GM12878 (cell line): ENCODE data around the gene OSBPL5. TPM values are rescaled to one million over a fixed set of nuclear protein-coding genes. Genes with fewer than 3 reads are reported as not detected.

Experiments used
- ATAC-seq: fragments of 200-7000 bp; cut with Tn5 transposase; 3 replicates; pipeline ENCODE4 v1.9.1; 2020; ENCODE audit warnings: mild to moderate bottlenecking, moderate library complexity
- BruUV-seq: library from RNA; stranded (reverse); fragments of 400-500 nt; replicated peaks from 2 replicates; lab custom pipeline; 2021; lab: Mats Ljungman, UMichigan
- CTCF ChIA-PET: fragments of 300-600 bp; sonication (Branson Sonifier 250); formaldehyde crosslinking; extraction: SDS; loops from one replicate; lab custom pipeline; 2021; ENCODE audit warnings: inconsistent platforms; lab: Yijun Ruan, JAX
- POLR2A ChIA-PET: fragments of 350-600 bp; formaldehyde crosslinking; extraction: SDS; loops from one replicate; lab custom pipeline; 2021; ENCODE audit warnings: inconsistent platforms; lab: Charles Lee
- RAD21 ChIA-PET: fragments of 300-600 bp; sonication (Branson Sonifier 250); formaldehyde crosslinking; loops from one replicate; lab custom pipeline; 2023; ENCODE audit warnings: antibody characterized with exemption; ENCODE audit not compliant: unreplicated experiment; lab: Charles Lee
- SMC1A ChIA-PET: fragments of 300-600 bp; sonication (Branson Sonifier 250); formaldehyde crosslinking; loops from one replicate; lab custom pipeline; 2023; ENCODE audit not compliant: unreplicated experiment, uncharacterized antibody; lab: Charles Lee
- DNase-seq: peaks from one replicate; pipeline ENCODE4 v3.0.0-alpha.2; 2011; ENCODE audit warnings: low read depth, low spot score
- FAIRE-seq: peaks from 3 replicates; lab custom pipeline; 2011; peaks lifted over from hg19 to GRCh38; lab: Jason Lieb, UNC
- H2AFZ ChIP-seq: 2 replicates; pipeline ENCODE4 v1.6.0; 2011; ENCODE audit warnings: low read depth, low read length, control low read depth; ENCODE audit not compliant: control insufficient read depth
- H3K27ac ChIP-seq: 2 replicates; pipeline ENCODE4 v1.5.1; 2011; ENCODE audit warnings: control low read depth; ENCODE audit not compliant: control insufficient read depth, insufficient read depth
- H3K27me3 ChIP-seq, 2 experiments: replicated peaks in 1 of 2; 2 replicates each; pipeline versions ENCODE4 v1.6.0 to v1.6.1; 2011; ENCODE audit warnings: low read length in 1 of 2; ENCODE audit not compliant: control insufficient read depth in 2 of 2, insufficient read depth in 2 of 2
- H3K36me3 ChIP-seq, 2 experiments: 2 replicates each; pipeline ENCODE4 v1.5.1; 2011; ENCODE audit warnings: low read length in 1 of 2; ENCODE audit not compliant: control insufficient read depth in 2 of 2, insufficient read depth in 2 of 2
- H3K4me1 ChIP-seq: 2 replicates; pipeline ENCODE4 v1.6.1; 2011; ENCODE audit warnings: mild to moderate bottlenecking, low read length, moderate library complexity, mixed read lengths; ENCODE audit not compliant: control insufficient read depth, insufficient read depth
- H3K4me2 ChIP-seq: 2 replicates; pipeline ENCODE4 v1.6.0; 2011; ENCODE audit warnings: control low read depth; ENCODE audit not compliant: control insufficient read depth, insufficient read depth
- H3K4me3 ChIP-seq: fragments of 200-600 bp; sonication (generic); 2 replicates; pipeline ENCODE4 v1.5.1; 2016
- H3K79me2 ChIP-seq: 2 replicates; pipeline ENCODE4 v1.6.0; 2011; ENCODE audit warnings: low read length; ENCODE audit not compliant: control insufficient read depth, insufficient read depth
- H3K9ac ChIP-seq: 2 replicates; pipeline ENCODE4 v1.8.0; 2011; ENCODE audit warnings: low read length, control low read depth, mixed read lengths; ENCODE audit not compliant: control insufficient read depth, insufficient read depth
- H3K9me3 ChIP-seq: replicated peaks from 3 replicates; pipeline ENCODE4 v1.5.1; 2011; ENCODE audit warnings: mild to moderate bottlenecking, low read length; ENCODE audit not compliant: control insufficient read depth, insufficient read depth
- H4K20me1 ChIP-seq: 2 replicates; pipeline ENCODE4 v1.6.0; 2011; ENCODE audit not compliant: control insufficient read depth, insufficient read depth
- ATF7 ChIP-seq: fragments of 450-650 bp; IDR thresholded peaks from 2 replicates; pipeline ENCODE4 v1.6.1; 2016; ENCODE audit warnings: low read depth, mild to moderate bottlenecking
- BRCA1 ChIP-seq: IDR thresholded peaks from 2 replicates; pipeline ENCODE4 v1.6.1; 2011; ENCODE audit warnings: low read depth, low read length, improper control_type of control experiment
- FOS ChIP-seq: IDR thresholded peaks from 3 replicates; pipeline ENCODE4 v1.6.1; 2011; ENCODE audit warnings: borderline replicate concordance; ENCODE audit not compliant: insufficient read length; ENCODE audit errors: extremely low read depth
- FOXM1 ChIP-seq: IDR thresholded peaks from 2 replicates; pipeline ENCODE4 v1.6.1; 2012; ENCODE audit warnings: low read depth, mild to moderate bottlenecking, inconsistent platforms, low read length, moderate library complexity
- NFXL1 ChIP-seq: fragments of 450-650 bp; IDR thresholded peaks from 2 replicates; pipeline ENCODE4 v1.6.1; 2017; ENCODE audit warnings: antibody characterized with exemption, mild to moderate bottlenecking, borderline replicate concordance
- POLR2AphosphoS2 ChIP-seq: IDR thresholded peaks from 2 replicates; pipeline ENCODE4 v1.6.1; 2011; ENCODE audit warnings: low read depth, mild to moderate bottlenecking, low read length, improper control_type of control experiment, moderate library complexity
- ZZZ3 ChIP-seq: IDR thresholded peaks from 2 replicates; pipeline ENCODE4 v1.6.1; 2011; ENCODE audit warnings: low read depth; ENCODE audit not compliant: control insufficient read depth, insufficient read length
- WGBS: methylation state at CpG from one replicate; pipeline ENCODE4 v1.1.6; 2016; ENCODE audit warnings: low lambda C conversion rate; ENCODE audit not compliant: insufficient replicate concordance, insufficient coverage; ENCODE audit errors: missing lambda C conversion rate; 5-methylcytosine and 5-hydroxymethylcytosine counted together
- in situ Hi-C: fragments of 300-500 bp; cut with MboI; formaldehyde crosslinking; loops from 9 replicates; pipeline ENCODE4 v1.14.3; 2018; ENCODE audit warnings: mixed read lengths
- intact Hi-C: fragments of 100-400 bp; cut with micrococcal nuclease; formaldehyde crosslinking; loops from one replicate; pipeline ENCODE4 v1.14.2; 2022; ENCODE audit not compliant: unreplicated experiment
- polyA plus RNA-seq, 11 experiments: library from polyadenylated mRNA; depleted of rRNA in 4 of 11; unstranded in 6 of 11; stranded (reverse) in 5 of 11; fragments of >200 nt; fragmentation: Nextera tagmentation in 4 of 11; fragmentation: Illumina TruSeq in 1 of 11; extraction: Ambion mirVana in 4 of 11; extraction: Trizol in 1 of 11; gene quantifications; 1 replicate in 1 of 11; 2 replicates in 10 of 11; pipeline versions ENCODE4 v1.2.1 to v1.2.3, GENCODE V29; 2011 to 2016; ENCODE audit warnings: inconsistent platforms in 2 of 11, missing spikeins in 2 of 11, low read depth in 1 of 11
- total RNA-seq, 4 experiments: library from RNA; depleted of rRNA in 3 of 4; stranded (reverse); fragments of >200 nt in 3 of 4; fragmentation: Illumina TruSeq in 1 of 4; extraction: Trizol in 1 of 4; gene quantifications; 2 replicates each; pipeline versions ENCODE4 v1.2.1 to v1.2.3, GENCODE V29; 2013 to 2021

Gene OSBPL5
- total and polyA plus RNA-seq, 10 of the 15 experiments (the other 5 are each of a cell fraction or from before 2014, with no cell fraction given), result not detected

GRCh38 chr11:3107608-3108182, 57.4 kb downstream of the OSBPL5 start:
- no TSS peak for BruUV-seq
- ATAC-seq, result no peak
- H3K9me3 ChIP-seq, result no peaks in the 10 kb centered on the region
- H3K36me3 ChIP-seq, result no peaks in the 10 kb centered on the region
- POLR2A ChIA-PET, result no interaction called here
- no peaks in the 10 kb centered on the region for H4K20me1 ChIP-seq
- no peak for TF ChIP-seq FOS
- TF ChIP-seq FOXM1, result no peak
- TF ChIP-seq BRCA1, result no peak
- no peak for TF ChIP-seq ATF7
- no peak for TF ChIP-seq ZZZ3
- no peak for TF ChIP-seq POLR2AphosphoS2
- TF ChIP-seq NFXL1, result no peak
- RAD21 ChIA-PET, result no interaction called here
- no peak overlapping the region for H3K4me2 ChIP-seq
- no peak overlapping the region for H3K4me3 ChIP-seq
- H2AFZ ChIP-seq, result no peak overlapping the region
- no peaks in the 10 kb centered on the region; a peak in 1 of 4 replicates for H3K27me3 ChIP-seq
- H3K27ac ChIP-seq, result no peak overlapping the region
- no peaks in the 10 kb centered on the region for H3K4me1 ChIP-seq
- SMC1A ChIA-PET, result no interaction called here
- no peak overlapping the region for H3K9ac ChIP-seq
- in situ Hi-C loops, result no loop called here
- FAIRE-seq, result no peak
- WGBS, result 34% methylated on average over 19 of the region's 21 CpGs
- intact Hi-C loops, result no loop called here
- no peak for DNase-seq
- CTCF ChIA-PET, result no interaction called here
- no peaks in the 10 kb centered on the region for H3K79me2 ChIP-seq
